HCT116 (cell line): Measurements from ENCODE around the gene NCAPG2. TPM values are rescaled to one million over a fixed set of nuclear protein-coding genes. Genes with fewer than 3 reads are reported as not detected.

Source experiments
- ATAC-seq: fragments of 200-7000 bp; cut with Tn5 transposase; 2 replicates; pipeline ENCODE4 v1.9.1; 2020; ENCODE audit warnings: mild to moderate bottlenecking, moderate library complexity
- BruUV-seq: library from RNA; stranded (reverse); fragments of 400-500 nt; replicated peaks from 2 replicates; lab custom pipeline; 2021; lab: Mats Ljungman, UMichigan
- CTCF ChIA-PET: fragments of 300-600 bp; sonication (Branson Sonifier 250); formaldehyde crosslinking; loops from one replicate; lab custom pipeline; 2021; ENCODE audit warnings: antibody characterized with exemption; lab: Charles Lee
- POLR2A ChIA-PET: fragments of 300-600, 350-600 bp; sonication (Branson Sonifier 250); formaldehyde crosslinking; loops from one replicate; lab custom pipeline; 2021; ENCODE audit warnings: antibody characterized with exemption; lab: Charles Lee
- RAD21 ChIA-PET, 2 experiments: fragments of 300-600 bp; sonication (Branson Sonifier 250); formaldehyde crosslinking; loops; one replicate each; lab custom pipeline; 2023; ENCODE audit warnings: low total read pairs in 2 of 2; ENCODE audit not compliant: uncharacterized antibody in 2 of 2, unreplicated experiment in 2 of 2, low non-redundant PET in 1 of 2; lab: Charles Lee
- DNase-seq: peaks from one replicate; pipeline ENCODE4 v3.0.0-alpha.2; 2010; ENCODE audit warnings: low read depth, low spot score
- H2AFZ ChIP-seq: fragments of 200-600 bp; shearing (Covaris generic), sonication (generic); 2 replicates; pipeline ENCODE4 v1.6.1; 2017; ENCODE audit warnings: low read depth, mixed run types, mixed read lengths, antibody characterized with exemption, low read length; ENCODE audit not compliant: poor library complexity, severe bottlenecking
- H3K27ac ChIP-seq: 2 replicates; pipeline ENCODE4 v1.5.1; 2012; ENCODE audit warnings: low read depth, low read length
- H3K27me3 ChIP-seq: fragments of 200-600 bp; sonication (generic); 2 replicates; pipeline ENCODE4 v1.6.1; 2016; ENCODE audit warnings: mixed run types, low read length, mixed read lengths; ENCODE audit not compliant: insufficient read depth
- H3K36me3 ChIP-seq, 2 experiments: fragments of 200-500 bp in 1 of 2; fragments of 200-600 bp in 1 of 2; sonication (Bioruptor generic) in 1 of 2; sonication (generic) in 1 of 2; 2 replicates each; pipeline versions ENCODE4 v1.5.1 to v1.6.1; 2014 to 2016; ENCODE audit warnings: low read length in 2 of 2, inconsistent platforms in 1 of 2, mixed read lengths in 1 of 2, mixed run types in 1 of 2; ENCODE audit not compliant: insufficient read depth in 2 of 2, control insufficient read depth in 1 of 2
- H3K4me1 ChIP-seq, 2 experiments: fragments of 200-600 bp in 1 of 2; sonication (generic) in 1 of 2; 2 replicates each; pipeline versions ENCODE4 v1.5.1 to v1.6.1; 2012 to 2017; ENCODE audit warnings: low read length in 2 of 2, inconsistent platforms in 1 of 2, mild to moderate bottlenecking in 1 of 2, mixed read lengths in 1 of 2, mixed run types in 1 of 2, moderate library complexity in 1 of 2; ENCODE audit not compliant: insufficient read depth in 2 of 2, control insufficient read depth in 1 of 2
- H3K4me2 ChIP-seq: fragments of 200-600 bp; sonication (generic); 2 replicates; pipeline ENCODE4 v1.6.1; 2017; ENCODE audit warnings: mixed run types, low read length, mixed read lengths
- H3K4me3 ChIP-seq, 2 experiments: fragments of 200-600 bp in 1 of 2; sonication (generic) in 1 of 2; replicated peaks in 1 of 2; 2 replicates each; pipeline ENCODE4 v1.5.1; 2011 to 2016; ENCODE audit warnings: low read length in 2 of 2, control low read depth in 1 of 2, low read depth in 1 of 2, mild to moderate bottlenecking in 1 of 2, mixed read lengths in 1 of 2, mixed run types in 1 of 2
- H3K79me2 ChIP-seq: fragments of 200-600 bp; sonication (generic); 2 replicates; pipeline ENCODE4 v1.6.1; 2017; ENCODE audit warnings: mild to moderate bottlenecking, mixed run types, low read length, moderate library complexity, mixed read lengths; ENCODE audit not compliant: insufficient read depth
- H3K9ac ChIP-seq: fragments of 200-600 bp; sonication (generic); 2 replicates; pipeline ENCODE4 v1.6.1; 2016; ENCODE audit warnings: low read length, mixed read lengths
- H3K9me2 ChIP-seq: fragments of 200-600 bp; sonication (generic), shearing (Covaris generic); 2 replicates; pipeline ENCODE4 v1.6.1; 2017; ENCODE audit warnings: mixed run types, mild to moderate bottlenecking, moderate library complexity; ENCODE audit not compliant: insufficient read depth
- H3K9me3 ChIP-seq, 2 experiments: fragments of 200-500 bp in 1 of 2; fragments of 200-600 bp in 1 of 2; sonication (Bioruptor generic) in 1 of 2; sonication (generic) in 1 of 2; 2 replicates each; pipeline ENCODE4 v1.6.1; 2014 to 2017; ENCODE audit warnings: low read length in 2 of 2, mixed read lengths in 2 of 2, inconsistent platforms in 1 of 2, low read depth in 1 of 2, mild to moderate bottlenecking in 1 of 2, mixed run types in 1 of 2, moderate library complexity in 1 of 2; ENCODE audit not compliant: control insufficient read depth in 1 of 2, insufficient read depth in 1 of 2
- H4K20me1 ChIP-seq: fragments of 200-600 bp; sonication (generic), shearing (Covaris generic); 2 replicates; pipeline ENCODE4 v1.6.1; 2017; ENCODE audit warnings: mixed run types, mild to moderate bottlenecking, moderate library complexity; ENCODE audit not compliant: insufficient read depth
- EZH2phosphoT487 ChIP-seq: fragments of 200-600 bp; IDR thresholded peaks from 2 replicates; pipeline ENCODE4 v1.6.1; 2018; ENCODE audit warnings: antibody characterized with exemption, borderline replicate concordance
- FOSL1 ChIP-seq: IDR thresholded peaks from 2 replicates; pipeline ENCODE4 v1.6.1; 2012; ENCODE audit warnings: low read depth
- POLR2A ChIP-seq: IDR thresholded peaks from 2 replicates; pipeline ENCODE4 v1.7.0; 2011; ENCODE audit warnings: borderline replicate concordance; ENCODE audit not compliant: insufficient read depth, insufficient read length; ENCODE audit errors: extremely low read depth
- POLR2AphosphoS5 ChIP-seq: IDR thresholded peaks from 2 replicates; pipeline ENCODE4 v1.6.1; 2011; ENCODE audit warnings: mild to moderate bottlenecking, low read depth, low read length, moderate library complexity
- SP1 ChIP-seq: IDR thresholded peaks from 2 replicates; pipeline ENCODE4 v1.6.1; 2012; ENCODE audit warnings: low read depth
- SRF ChIP-seq: IDR thresholded peaks from 2 replicates; pipeline ENCODE4 v1.6.1; 2012; ENCODE audit warnings: low read depth
- ZFX ChIP-seq: fragments of 450-650 bp; IDR thresholded peaks from 2 replicates; pipeline ENCODE4 v1.6.1; 2017
- ZNF274 ChIP-seq: fragments of 200-500 bp; sonication (Bioruptor generic); IDR thresholded peaks from 2 replicates; pipeline ENCODE4 v1.6.1; 2014; ENCODE audit warnings: mild to moderate bottlenecking, low read depth, low read length, inconsistent platforms
- intact Hi-C: fragments of 100-400 bp; cut with micrococcal nuclease; formaldehyde crosslinking; loops from 2 replicates; pipeline ENCODE4 v1.10.0; 2022
- total RNA-seq: library from RNA; stranded (reverse); gene quantifications from one replicate; pipeline ENCODE4 v1.2.1, GENCODE V29; 2021; ENCODE audit not compliant: unreplicated experiment
- TF ChIP-seq, protein P1 (sequence below): IDR thresholded peaks from 2 replicates; pipeline ENCODE4 v1.6.1; 2011; ENCODE audit warnings: mild to moderate bottlenecking, low read length, moderate library complexity; ENCODE audit not compliant: insufficient replicate concordance; ENCODE audit errors: extremely low read depth

The NCAPG2 gene
- total RNA-seq, 1 experiment from 2014 or later: 73.1 TPM

- no peaks in the 10 kb centered on the region for H3K4me1 ChIP-seq
- H2AFZ ChIP-seq: no peak overlapping the region
- no peaks in the 10 kb centered on the region for H3K9me3 ChIP-seq
- H3K79me2 ChIP-seq: no peaks in the 10 kb centered on the region
- no peak overlapping the region for H3K9ac ChIP-seq
- ChIA-PET POLR2A (no interaction called here), RAD21 (no interaction called here), CTCF (no interaction called here)
- BruUV-seq: no TSS peak
- no peak overlapping the region for H3K27ac ChIP-seq
- no peaks in the 10 kb centered on the region for H3K9me2 ChIP-seq
- no peaks in the 10 kb centered on the region for H4K20me1 ChIP-seq
- intact Hi-C loops: no loop called here
- no peak overlapping the region for H3K4me3 ChIP-seq
- no peak overlapping the region for H3K4me2 ChIP-seq
- H3K27me3 ChIP-seq: no peaks in the 10 kb centered on the region
- no peak for ATAC-seq
- DNase-seq: no peak
- TF ChIP-seq SP1: no peak
- no peak for TF ChIP-seq POLR2A
- TF ChIP-seq, protein P1, sequence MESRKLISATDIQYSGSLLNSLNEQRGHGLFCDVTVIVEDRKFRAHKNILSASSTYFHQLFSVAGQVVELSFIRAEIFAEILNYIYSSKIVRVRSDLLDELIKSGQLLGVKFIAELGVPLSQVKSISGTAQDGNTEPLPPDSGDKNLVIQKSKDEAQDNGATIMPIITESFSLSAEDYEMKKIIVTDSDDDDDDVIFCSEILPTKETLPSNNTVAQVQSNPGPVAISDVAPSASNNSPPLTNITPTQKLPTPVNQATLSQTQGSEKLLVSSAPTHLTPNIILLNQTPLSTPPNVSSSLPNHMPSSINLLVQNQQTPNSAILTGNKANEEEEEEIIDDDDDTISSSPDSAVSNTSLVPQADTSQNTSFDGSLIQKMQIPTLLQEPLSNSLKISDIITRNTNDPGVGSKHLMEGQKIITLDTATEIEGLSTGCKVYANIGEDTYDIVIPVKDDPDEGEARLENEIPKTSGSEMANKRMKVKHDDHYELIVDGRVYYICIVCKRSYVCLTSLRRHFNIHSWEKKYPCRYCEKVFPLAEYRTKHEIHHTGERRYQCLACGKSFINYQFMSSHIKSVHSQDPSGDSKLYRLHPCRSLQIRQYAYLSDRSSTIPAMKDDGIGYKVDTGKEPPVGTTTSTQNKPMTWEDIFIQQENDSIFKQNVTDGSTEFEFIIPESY: no peak
- no peak for TF ChIP-seq POLR2AphosphoS5
- no peak for TF ChIP-seq ZNF274
- TF ChIP-seq SRF: no peak
- no peak for TF ChIP-seq EZH2phosphoT487
- TF ChIP-seq ZFX: no peak
- TF ChIP-seq FOSL1: no peak
- H3K36me3 ChIP-seq: peaks cover 5 to 13% of the 10 kb centered on the region in 2 experiments; a peak in 3 of 4 replicates
Measured at GRCh38 chr7:158733220-158733519, 28.6 kb upstream of the NCAPG2 start.
